Hematopoietic multipotent progenitor cell treated with erythropoietin and hydrocortisone succinate and interleukin-3 and kit ligand, for 4 days (in vitro differentiated cells): Measurements from ENCODE around the gene ACY1.

Source experiments
- DNase-seq: peaks from one replicate; pipeline ENCODE4 v3.0.0-alpha.2; 2015

ACY1 gene

DNA sequence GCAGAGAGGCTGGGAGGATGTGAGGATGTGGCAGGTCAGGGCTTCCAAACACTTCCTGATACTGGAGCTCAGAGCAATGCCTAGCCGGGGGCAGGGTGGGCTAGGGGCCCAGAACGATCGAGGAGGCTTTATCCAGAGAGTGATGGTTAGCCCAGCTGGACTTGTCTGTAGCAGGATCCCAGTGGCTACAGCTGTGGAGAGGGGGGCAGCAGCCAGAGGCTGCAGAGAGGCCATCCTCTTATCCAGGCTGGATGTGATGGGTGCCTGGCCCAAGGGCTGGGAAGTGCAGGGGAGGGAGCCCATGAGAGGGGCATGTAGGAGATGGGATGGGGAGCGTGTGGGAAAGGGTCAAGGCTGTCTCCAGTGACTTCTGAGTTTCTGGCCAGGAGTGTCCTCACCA, 36.5 kb upstream of the ACY1 start:
- DNase-seq, result no peak

- DNase-seq, result no peak
Measured at GRCh38 chr3:51947215-51947900, 36.0 kb upstream of the ACY1 start.

- no peak for DNase-seq
Measured at GRCh38 chr3:51948016-51948580, 35.2 kb upstream of the ACY1 start.

DNA sequence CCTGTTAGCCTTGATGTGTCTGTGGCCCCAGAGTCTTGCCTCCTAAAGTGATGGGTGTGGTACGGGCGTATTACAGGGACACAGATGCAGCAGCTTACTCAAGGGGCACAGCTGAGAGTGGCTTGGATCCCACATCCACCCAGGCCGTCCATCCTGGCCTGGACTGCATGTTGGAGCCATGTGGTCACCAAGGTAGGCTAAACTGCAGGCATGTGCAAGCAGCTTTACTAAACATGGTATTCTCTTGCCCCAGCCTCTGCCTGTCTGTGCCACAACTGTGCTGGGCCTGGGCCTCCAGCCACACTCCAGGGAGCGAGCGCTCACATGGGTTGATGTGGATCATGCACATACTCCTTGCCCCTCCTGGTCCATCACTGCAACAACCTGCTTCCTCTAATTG, 34.2 kb upstream of the ACY1 start:
- no peak for DNase-seq

GRCh38 chr3:51950899-51951298, 32.4 kb upstream of the ACY1 start:
- no peak for DNase-seq

GRCh38 chr3:51953445-51953844, 29.9 kb upstream of the ACY1 start:
- DNase-seq, result no peak

DNA sequence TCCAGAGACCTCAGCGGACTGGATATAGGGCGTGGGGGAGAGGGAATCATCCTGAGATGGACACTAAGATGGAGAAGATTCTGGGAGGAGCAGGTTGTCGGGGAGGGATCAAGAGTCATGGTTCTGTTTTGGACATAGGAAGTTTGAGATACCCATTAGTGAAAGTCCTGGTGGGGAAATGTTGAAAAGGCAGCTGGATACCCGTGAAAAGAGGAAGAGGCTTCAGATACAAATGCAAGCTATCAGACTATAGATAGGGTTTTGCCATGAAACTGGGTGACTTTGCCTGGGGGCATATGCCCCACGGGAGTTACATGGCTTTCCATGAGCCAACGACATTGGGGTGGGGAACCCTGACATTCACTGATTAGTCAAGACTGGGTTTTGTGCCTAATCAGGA, 29.2 kb upstream of the ACY1 start:
- DNase-seq, result peak; percentile 55

GRCh38 chr3:51954713-51955112, 28.6 kb upstream of the ACY1 start:
- DNase-seq, result no peak

DNA sequence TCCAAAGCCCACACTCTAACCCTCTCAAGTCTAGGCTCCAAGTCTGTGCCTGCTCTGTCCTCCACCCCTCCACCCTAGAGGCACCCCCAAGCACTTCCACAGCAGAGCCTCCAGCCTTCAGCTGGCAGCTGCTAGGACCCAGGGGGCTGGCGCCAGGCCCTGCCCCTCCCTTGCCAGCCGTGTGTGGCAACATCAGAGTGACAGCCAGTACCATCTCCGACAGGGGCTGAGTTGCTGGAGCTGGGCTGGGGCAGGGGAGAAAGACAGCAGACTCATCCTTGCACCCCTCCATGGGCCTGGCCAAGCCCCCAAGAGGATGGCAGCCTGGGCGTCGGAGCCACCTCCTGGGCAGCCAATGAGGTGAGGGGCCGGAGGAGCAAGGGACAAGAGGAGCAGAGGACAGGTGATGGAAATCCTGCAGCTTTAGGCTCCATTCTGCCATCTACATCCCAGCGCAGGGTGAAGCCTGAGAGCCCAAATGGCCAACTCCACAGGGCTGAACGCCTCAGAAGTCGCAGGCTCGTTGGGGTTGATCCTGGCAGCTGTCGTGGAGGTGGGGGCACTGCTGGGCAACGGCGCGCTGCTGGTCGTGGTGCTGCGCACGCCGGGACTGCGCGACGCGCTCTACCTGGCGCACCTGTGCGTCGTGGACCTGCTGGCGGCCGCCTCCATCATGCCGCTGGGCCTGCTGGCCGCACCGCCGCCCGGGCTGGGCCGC, 28.0 kb upstream of the ACY1 start, which contains the start of gene GPR62:
TSS of gene GPR62 (plus strand) at position 207 of the 718 bp plus-strand sequence. CDS start at position 479, 272 bp downstream.
- no peak for DNase-seq

GRCh38 chr3:51955893-51956770, 27.2 kb upstream of the ACY1 start:
- peak; percentile 74 for DNase-seq

GRCh38 chr3:51957520-51958205, 25.7 kb upstream of the ACY1 start:
- no peak for DNase-seq

GRCh38 chr3:51958603-51959521, 24.5 kb upstream of the ACY1 start:
- no peak for DNase-seq

DNA sequence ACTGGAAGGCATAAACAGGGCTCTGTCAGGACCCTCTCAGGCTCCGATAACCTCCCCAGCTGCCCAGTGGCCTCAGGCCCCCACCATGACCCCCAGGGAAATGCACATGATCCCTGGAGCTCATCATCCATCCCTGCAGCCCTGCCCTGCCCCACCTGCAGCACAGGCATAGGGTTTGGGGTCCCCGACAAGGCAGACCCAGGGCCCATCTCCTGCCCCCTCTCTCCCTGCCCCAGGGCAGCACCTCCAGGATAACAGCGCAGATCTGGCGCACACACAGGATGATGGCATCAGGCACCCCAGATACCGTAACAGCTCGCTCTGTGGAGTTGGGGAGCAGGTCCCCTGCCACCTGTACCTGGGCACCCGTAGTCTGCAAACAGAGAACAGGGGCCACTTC, 23.7 kb upstream of the ACY1 start:
- DNase-seq, result no peak

DNA sequence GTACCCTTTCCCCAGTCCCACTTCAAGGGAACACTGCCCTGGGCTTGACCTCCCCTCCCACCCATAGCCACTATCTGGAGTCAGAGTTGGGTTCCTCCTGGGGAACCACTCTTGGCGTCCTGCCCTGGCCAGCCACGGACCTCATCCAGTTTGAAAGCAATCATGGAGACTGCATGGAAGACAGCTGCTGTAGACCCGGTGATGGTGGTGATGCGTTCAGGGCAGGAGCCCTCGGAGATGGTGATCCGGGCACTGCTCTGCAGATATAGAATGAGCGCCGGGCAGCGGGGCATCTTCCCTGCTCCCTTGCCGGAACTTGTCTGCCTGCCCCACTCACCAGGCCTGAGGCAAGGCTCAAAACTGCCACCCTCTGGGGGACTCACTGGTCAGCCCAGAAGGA, 22.9 kb upstream of the ACY1 start:
- no peak for DNase-seq

GRCh38 chr3:51961011-51961410, 22.3 kb upstream of the ACY1 start:
- DNase-seq, result no peak

DNA sequence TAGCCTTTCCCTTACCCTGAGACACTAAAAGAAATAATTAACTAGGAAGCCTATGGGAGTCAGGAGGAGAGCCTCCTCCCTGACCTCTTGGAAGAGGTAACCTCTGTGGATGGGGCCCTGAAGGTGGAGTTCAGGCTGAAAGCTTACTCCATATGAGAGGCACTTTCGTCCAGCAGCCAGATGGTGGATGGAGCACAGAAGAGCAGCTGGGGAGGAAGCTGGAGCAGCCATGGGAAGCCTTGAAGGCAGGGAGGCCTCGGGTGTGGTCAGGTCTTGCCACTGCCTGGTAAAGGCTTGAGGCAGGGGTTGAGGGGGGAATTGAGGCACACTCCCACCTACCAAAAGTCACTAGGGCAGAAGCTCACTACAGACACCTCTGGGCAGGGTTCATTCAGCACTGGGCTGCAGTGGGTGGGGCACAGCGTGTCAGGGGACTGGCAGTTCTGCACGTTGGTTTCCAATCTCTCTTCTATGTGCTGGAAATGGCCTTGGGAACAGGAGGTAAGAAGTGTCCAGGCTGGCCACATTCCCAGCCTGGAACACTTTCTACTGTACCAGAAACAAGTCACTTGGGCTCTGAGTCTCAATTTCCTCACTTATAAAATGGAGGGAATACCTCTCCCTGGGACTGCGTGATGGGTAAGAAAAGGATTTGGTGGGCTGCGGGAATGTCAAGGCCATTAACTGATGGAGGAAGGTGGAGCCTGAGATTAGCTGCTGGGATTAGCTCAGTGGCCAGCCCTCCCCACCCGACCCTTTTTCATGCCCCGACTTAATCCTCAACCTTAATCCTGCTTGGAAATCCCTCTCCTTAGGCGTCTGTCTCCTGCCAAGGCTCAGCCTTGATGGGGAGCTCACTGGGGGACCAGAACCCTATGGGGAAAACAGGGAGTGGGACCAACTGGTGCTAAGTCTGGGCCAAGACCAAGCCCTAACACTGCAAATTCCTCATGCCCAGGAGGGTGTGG, 21.4 kb upstream of the ACY1 start:
- DNase-seq, result no peak

- DNase-seq, result no peak
Measured at GRCh38 chr3:51962854-51963530, 20.3 kb upstream of the ACY1 start.

GRCh38 chr3:51963951-51964451, 19.3 kb upstream of the ACY1 start:
- DNase-seq, result no peak

- no peak for DNase-seq
Measured at GRCh38 chr3:51964521-51964920, 18.8 kb upstream of the ACY1 start.
